HEK293 (cell line): ENCODE results near the gene DPEP2.

Experiments
- CTCF ChIA-PET: fragments of 350-600 bp; formaldehyde crosslinking; extraction: SDS; loops from one replicate; lab custom pipeline; 2021; ENCODE audit warnings: antibody characterized with exemption; lab: Yijun Ruan, JAX
- POLR2A ChIA-PET: fragments of 300-600 bp; formaldehyde crosslinking; extraction: SDS; loops from one replicate; lab custom pipeline; 2020; ENCODE audit warnings: antibody characterized with exemption, inconsistent platforms; lab: Yijun Ruan, JAX
- H3K27ac ChIP-seq: fragments of 200-500 bp; sonication (Bioruptor generic); 2 replicates; pipeline ENCODE4 v1.5.1; 2014; ENCODE audit warnings: low read depth, low read length, control low read depth, inconsistent platforms; ENCODE audit errors: extremely low read depth
- H3K36me3 ChIP-seq, 2 experiments: fragments of 200-500 bp in 1 of 2; sonication (Bioruptor generic) in 1 of 2; 1 replicate in 1 of 2; 2 replicates in 1 of 2; pipeline ENCODE4 v1.5.1; 2014 to 2017; ENCODE audit warnings: inconsistent platforms in 2 of 2, low read length in 2 of 2; ENCODE audit not compliant: control insufficient read depth in 2 of 2, insufficient read depth in 1 of 2
- H3K4me1 ChIP-seq: fragments of 200-500 bp; sonication (Bioruptor generic); 2 replicates; pipeline ENCODE4 v1.5.1; 2014; ENCODE audit warnings: mild to moderate bottlenecking, low read length, inconsistent platforms; ENCODE audit not compliant: control insufficient read depth, insufficient read depth
- H3K4me3 ChIP-seq: 2 replicates; pipeline ENCODE4 v1.5.1; 2011; ENCODE audit warnings: low read depth, mild to moderate bottlenecking, control low read depth, low read length, moderate library complexity
- H3K9me3 ChIP-seq: fragments of 200-500 bp; sonication (Bioruptor generic); 2 replicates; pipeline ENCODE4 v1.5.1; 2014; ENCODE audit warnings: low read depth, low read length, inconsistent platforms; ENCODE audit not compliant: control insufficient read depth, insufficient read depth
- ELK4 ChIP-seq: IDR thresholded peaks from 2 replicates; pipeline ENCODE4 v1.6.1; 2011; ENCODE audit warnings: mild to moderate bottlenecking, low read depth, low read length, borderline replicate concordance
- GLIS2 ChIP-seq: fragments of 450-650 bp; formaldehyde crosslinking; IDR thresholded peaks from 2 replicates; pipeline ENCODE4 v1.5.1; 2016; ENCODE audit warnings: missing biosample characterization, missing genetic modification characterization
- HOXA7 ChIP-seq: sonication (generic); formaldehyde crosslinking; IDR thresholded peaks from 2 replicates; pipeline ENCODE4 v1.8.1; 2022; ENCODE audit warnings: missing genetic modification reagents, borderline replicate concordance
- PRDM10 ChIP-seq: fragments of 450-650 bp; formaldehyde crosslinking; IDR thresholded peaks from 2 replicates; pipeline ENCODE4 v1.5.1; 2016; ENCODE audit warnings: missing biosample characterization, missing genetic modification characterization
- ZBTB26 ChIP-seq: fragments of 450-650 bp; formaldehyde crosslinking; optimal IDR thresholded peaks from 2 replicates; pipeline ENCODE3; 2016; ENCODE audit warnings: missing biosample characterization, mild to moderate bottlenecking, missing genetic modification characterization
- ZBTB6 ChIP-seq: fragments of 450-650 bp; formaldehyde crosslinking; IDR thresholded peaks from 2 replicates; pipeline ENCODE4 v1.5.1; 2017; ENCODE audit warnings: missing biosample characterization, missing genetic modification characterization
- ZFP69B ChIP-seq: fragments of 450-650 bp; formaldehyde crosslinking; IDR thresholded peaks from 2 replicates; pipeline ENCODE4 v1.5.1; 2016; ENCODE audit warnings: missing biosample characterization, missing genetic modification characterization
- ZNF121 ChIP-seq: fragments of 450-650 bp; formaldehyde crosslinking; IDR thresholded peaks from 2 replicates; pipeline ENCODE4 v1.5.1; 2016; ENCODE audit warnings: missing biosample characterization, missing genetic modification characterization
- ZNF2 ChIP-seq: fragments of 450-650 bp; formaldehyde crosslinking; IDR thresholded peaks from 2 replicates; pipeline ENCODE4 v1.5.1; 2016; ENCODE audit warnings: missing biosample characterization, missing genetic modification characterization
- ZNF335 ChIP-seq: fragments of 450-650 bp; formaldehyde crosslinking; conservative IDR thresholded peaks from 2 replicates; pipeline ENCODE4 v1.5.1; 2016; ENCODE audit warnings: missing biosample characterization, missing genetic modification characterization
- ZNF350 ChIP-seq: fragments of 450-650 bp; formaldehyde crosslinking; IDR thresholded peaks from 2 replicates; pipeline ENCODE4 v1.5.0; 2017; ENCODE audit warnings: missing biosample characterization, mild to moderate bottlenecking, missing genetic modification characterization
- ZNF449 ChIP-seq: fragments of 450-650 bp; formaldehyde crosslinking; IDR thresholded peaks from 2 replicates; pipeline ENCODE4 v1.5.1; 2017; ENCODE audit warnings: missing biosample characterization, mild to moderate bottlenecking, missing genetic modification characterization, moderate library complexity
- ZNF514 ChIP-seq: fragments of 450-650 bp; formaldehyde crosslinking; IDR thresholded peaks from 2 replicates; pipeline ENCODE4 v1.5.1; 2016; ENCODE audit warnings: missing biosample characterization, missing genetic modification characterization
- ZNF626 ChIP-seq: fragments of 450-650 bp; sonication (Bioruptor Pico); formaldehyde crosslinking; IDR thresholded peaks from 2 replicates; pipeline ENCODE4 v1.5.1; 2018; ENCODE audit warnings: missing biosample characterization, missing genetic modification characterization, inconsistent platforms
- ZNF629 ChIP-seq: fragments of 450-650 bp; formaldehyde crosslinking; IDR thresholded peaks from 2 replicates; pipeline ENCODE4 v1.5.1; 2017; ENCODE audit warnings: missing biosample characterization, missing genetic modification characterization
- ZNF692 ChIP-seq: fragments of 450-650 bp; formaldehyde crosslinking; IDR thresholded peaks from 2 replicates; pipeline ENCODE4 v1.5.1; 2016; ENCODE audit warnings: missing biosample characterization, missing genetic modification characterization
- ZNF76 ChIP-seq: fragments of 450-650 bp; formaldehyde crosslinking; IDR thresholded peaks from 2 replicates; pipeline ENCODE4; 2016; ENCODE audit warnings: low read depth, missing biosample characterization, missing genetic modification characterization, borderline replicate concordance
- ZNF843 ChIP-seq: fragments of 450-650 bp; formaldehyde crosslinking; IDR thresholded peaks from 2 replicates; pipeline ENCODE4 v1.5.1; 2016; ENCODE audit warnings: missing biosample characterization, missing genetic modification characterization
- ZSCAN30 ChIP-seq: fragments of 450-650 bp; IDR thresholded peaks from 2 replicates; pipeline ENCODE4 v1.5.1; 2018; ENCODE audit warnings: missing biosample characterization, mild to moderate bottlenecking, missing genetic modification characterization, moderate library complexity

DPEP2 gene

GRCh38 chr16:67968400-67969253 lies 30.7 kb downstream of the DPEP2 start, which contains the start of gene SLC12A4 (continued):
- TF ChIP-seq ZNF514 (tag by site-specific recombination) (no peak), ZNF629 (peak; percentile 21; the same call in 1 of the 2 replicates), ZNF350 (no peak), ZNF121 (peak; percentile 92), ZNF843 (0 out of 2 replicates have a peak, but pooled peaks have one; percentile 21), ZNF626 (tag by site-specific recombination) (no peak), PRDM10 (0 out of 2 replicates have a peak, but pooled peaks have one; percentile 6), ZBTB6 (tag by site-specific recombination) (peak; percentile 11; the same call in 1 of the 2 replicates)

GRCh38 chr16:67967958-67968399 lies 31.3 kb downstream of the DPEP2 start:
- Histone ChIP-seq H3K27ac (peak overlapping the region; percentile 80; the same call in 1 of the 2 replicates), H3K4me3 (peak overlapping the region; percentile 68), H3K9me3 (no peaks in the 10 kb centered on the region), H3K36me3 (peaks cover 0 to 31% of the 10 kb centered on the region in 2 experiments; a peak in 1 of 3 replicates), H3K4me1 (no peaks in the 10 kb centered on the region; the same call in none of the 2 replicates)
- POLR2A ChIA-PET = interaction anchor here (0.9 kb wide), 1 partner anchor 31 kb away, joined by 3 read pairs; the partner anchor contains the start of gene PSMB10
- peak; percentile 10; the same call in 1 of the 2 replicates for TF ChIP-seq ZNF2 (tag by site-specific recombination)
- no peak for TF ChIP-seq ELK4
- 0 out of 2 replicates have a peak, but pooled peaks have one; percentile 14 for TF ChIP-seq ZSCAN30 (tag by site-specific recombination)
- peak; percentile 16; the same call in 1 of the 2 replicates for TF ChIP-seq GLIS2 (tag by site-specific recombination)
- peak; percentile 91 for TF ChIP-seq ZNF692 (tag by site-specific recombination)
- peak; percentile 21; the same call in 1 of the 2 replicates for TF ChIP-seq ZNF449 (tag by site-specific recombination)
- peak; percentile 93 for TF ChIP-seq ZBTB26
- no peak for TF ChIP-seq HOXA7 (CRISPR knock-in tag)
- TF ChIP-seq ZNF335 (tag by site-specific recombination) = 0 out of 2 replicates have a peak, but pooled peaks have one; percentile 2
- TF ChIP-seq ZFP69B (tag by site-specific recombination) = peak; percentile 72
- TF ChIP-seq ZNF76 (tag by site-specific recombination) = 0 out of 2 replicates have a peak, but pooled peaks have one; percentile 29
- CTCF ChIA-PET = no interaction called here
